ENCODE results near the gene BCL11A. TPM values are rescaled to one million over a fixed set of nuclear protein-coding genes. Genes with fewer than 3 reads are reported as not detected.

BCL11A gene
- total RNA-seq, 1 experiment from 2014 or later = 0.33 TPM

GRCh38 chr2:60460577-60461420 is 92.7 kb downstream of the BCL11A start:
- POLR2A ChIA-PET = no interaction called here
- intact Hi-C loops (cut with micrococcal nuclease; ENCODE audit: unreplicated experiment) = no loop called here
- no peak for ATAC-seq

GRCh38 chr2:60459851-60460250 is 93.6 kb downstream of the BCL11A start:
- DNase-seq (ENCODE audit: low read depth, low spot score) (no peak), ATAC-seq (no peak)
- intact Hi-C loops (cut with micrococcal nuclease; ENCODE audit: unreplicated experiment) = no loop called here
- no peak for TF ChIP-seq TCF7L2 (IDR thresholded peaks at IDR 0.05; ENCODE audit: low read depth, low read length)
- TF ChIP-seq CTCF (IDR thresholded peaks at IDR 0.05) = no peak
- TF ChIP-seq REST (IDR thresholded peaks at IDR 0.05; ENCODE audit: insufficient read depth in 1 of 2, low read depth in 2 of 2, low read length in 1 of 2) = no peak
- no peak for TF ChIP-seq POLR2AphosphoS5 (IDR thresholded peaks at IDR 0.05; ENCODE audit: low read depth, low read length)
- no peak for TF ChIP-seq SIN3A (IDR thresholded peaks at IDR 0.05; ENCODE audit: borderline replicate concordance, insufficient read depth, low read depth, low read length)
- H3K27me3 ChIP-seq (ENCODE audit: control insufficient read depth, insufficient read depth, low read length) = peaks cover 2% of the 10 kb centered on the region; the same call in 1 of the 2 replicates
- no peak overlapping the region for H3K27ac ChIP-seq (ENCODE audit: low read length)
- in situ Hi-C loops (cut with HindIII; ENCODE audit: low pct_unique_long_range_greater_than_20kb, low sequenced_read_pairs) = no loop called here
- no peaks in the 10 kb centered on the region for H3K36me3 ChIP-seq (ENCODE audit: control insufficient read depth, insufficient read depth, low read length)
- POLR2A ChIA-PET = no interaction called here
- H3K9me3 ChIP-seq (ENCODE audit: control insufficient read depth, insufficient read depth, low read depth, low read length) = no peaks in the 10 kb centered on the region
- H3K4me3 ChIP-seq (ENCODE audit: low read depth in 2 of 2, low read length in 2 of 2) = no peak overlapping the region
- no peaks in the 10 kb centered on the region for H3K4me1 ChIP-seq (ENCODE audit: control insufficient read depth, insufficient read depth, low read length)
- BruUV-seq (replicated peaks) = no TSS peak
- CTCF ChIA-PET = no interaction called here

More at GRCh38 chr2:60460577-60461420, 92.7 kb downstream of the BCL11A start:
- H3K9me3 ChIP-seq (ENCODE audit: control insufficient read depth, insufficient read depth, low read depth, low read length) = no peaks in the 10 kb centered on the region
- H3K4me3 ChIP-seq (ENCODE audit: low read depth in 2 of 2, low read length in 2 of 2) = no peak overlapping the region
- CTCF ChIA-PET = no interaction called here
- TF ChIP-seq REST (IDR thresholded peaks at IDR 0.05; ENCODE audit: insufficient read depth in 1 of 2, low read depth in 2 of 2, low read length in 1 of 2) (no peak), POLR2AphosphoS5 (IDR thresholded peaks at IDR 0.05; ENCODE audit: low read depth, low read length) (no peak), TCF7L2 (IDR thresholded peaks at IDR 0.05; ENCODE audit: low read depth, low read length) (no peak), CTCF (IDR thresholded peaks at IDR 0.05) (no peak), SIN3A (IDR thresholded peaks at IDR 0.05; ENCODE audit: borderline replicate concordance, insufficient read depth, low read depth, low read length) (no peak)
- no peak for DNase-seq (ENCODE audit: low read depth, low spot score)
- no peaks in the 10 kb centered on the region for H3K4me1 ChIP-seq (ENCODE audit: control insufficient read depth, insufficient read depth, low read length)
- no peak overlapping the region for H3K27ac ChIP-seq (ENCODE audit: low read length)
- H3K36me3 ChIP-seq (ENCODE audit: control insufficient read depth, insufficient read depth, low read length) = no peaks in the 10 kb centered on the region
- BruUV-seq (replicated peaks) = no TSS peak
- H3K27me3 ChIP-seq (ENCODE audit: control insufficient read depth, insufficient read depth, low read length) = peaks cover 2% of the 10 kb centered on the region; the same call in 1 of the 2 replicates
- in situ Hi-C loops (cut with HindIII; ENCODE audit: low pct_unique_long_range_greater_than_20kb, low sequenced_read_pairs) = no loop called here
